Stimulated activated CD4-positive, alpha-beta T cell treated with anti-CD3 and anti-CD28 coated beads, Interleukin-15, amount 100 ng/mL, for 1 hour (primary cell): Measurements from ENCODE around the gene HECTD2.
"Not testable (repeated sequence)": the region's sequence is repeated elsewhere in the genome, so short reads cannot be mapped to it uniquely, and the experiment has no call there.

Experiments
- DNase-seq, 2 donors: peaks; one replicate each; pipeline ENCODE4 v3.0.0-alpha.2; 2020; ENCODE audit warnings: low read depth in 1 of 2, low spot score in 1 of 2

Gene HECTD2

GRCh38 chr10:91409869-91410637 is at the start of gene HECTD2:
Gene HECTD2, plus strand, starts transcription at chr10:91410344. Its CDS starts 95 bp downstream, at chr10:91410439.
- DNase-seq = peak; percentile 69 to 81

- no peak for DNase-seq
Observed at GRCh38 chr10:91360461-91360860, 49.7 kb upstream of the HECTD2 start.

GRCh38 chr10:91365519-91365918 is 44.6 kb upstream of the HECTD2 start:
- not testable (repeated sequence) for DNase-seq

GRCh38 chr10:91366704-91367103 is 43.4 kb upstream of the HECTD2 start:
- DNase-seq = no peak

GRCh38 chr10:91367127-91367531 is 43.0 kb upstream of the HECTD2 start:
- no peak for DNase-seq

- DNase-seq = no peak
Observed at GRCh38 chr10:91367558-91367957, 42.6 kb upstream of the HECTD2 start.

GRCh38 chr10:91369978-91370589 is 40.1 kb upstream of the HECTD2 start:
- not testable (repeated sequence) for DNase-seq

- DNase-seq = no peak
Observed at GRCh38 chr10:91374052-91374451, 36.1 kb upstream of the HECTD2 start.

GRCh38 chr10:91378061-91378460 is 32.1 kb upstream of the HECTD2 start:
- DNase-seq = no peak

GRCh38 chr10:91380873-91381256 is 29.3 kb upstream of the HECTD2 start:
- no peak for DNase-seq

- no peak for DNase-seq
Observed at GRCh38 chr10:91381257-91381891, 28.8 kb upstream of the HECTD2 start.

GRCh38 chr10:91385306-91386085 is 24.6 kb upstream of the HECTD2 start:
- DNase-seq = no peak

GRCh38 chr10:91389636-91390512 is 20.3 kb upstream of the HECTD2 start:
- no peak for DNase-seq

GRCh38 chr10:91390513-91390825 is 19.7 kb upstream of the HECTD2 start:
- not testable (repeated sequence) for DNase-seq

- DNase-seq = no peak
Observed at GRCh38 chr10:91391920-91392319, 18.2 kb upstream of the HECTD2 start.

GRCh38 chr10:91406322-91406721 is 3.8 kb upstream of the HECTD2 start:
- no peak for DNase-seq

GRCh38 chr10:91409069-91409868 is 875 bp upstream of the HECTD2 start:
- DNase-seq = peak; percentile 14 to 15

- DNase-seq = no peak
Observed at GRCh38 chr10:91410638-91411371, 661 bp downstream of the HECTD2 start.

- DNase-seq = no peak
Observed at GRCh38 chr10:91411621-91412020, 1.5 kb downstream of the HECTD2 start.
